GM10248 (cell line): ENCODE data around the gene SLIT1.

Experiments used
- CTCF ChIA-PET: fragments of 300-600 bp; sonication (Branson Sonifier 250); formaldehyde crosslinking; extraction: SDS; loops from one replicate; lab custom pipeline; 2021; ENCODE audit warnings: antibody characterized with exemption; lab: Yijun Ruan, JAX
- POLR2A ChIA-PET: fragments of 350-650 bp; sonication (Branson Sonifier 250); formaldehyde crosslinking; extraction: SDS; loops from one replicate; lab custom pipeline; 2020; ENCODE audit warnings: antibody characterized with exemption; lab: Yijun Ruan, JAX
- DNase-seq: peaks from one replicate; pipeline ENCODE4 v3.0.0; 2012; ENCODE audit errors: extremely low spot score
- CTCF ChIP-seq: IDR thresholded peaks from 2 replicates; pipeline ENCODE4 v1.5.1; 2012; ENCODE audit warnings: mild to moderate bottlenecking, low read depth; ENCODE audit errors: extremely low read depth, missing control alignments, control extremely low read depth

The SLIT1 gene

GRCh38 chr10:97121041-97121440, 64.7 kb downstream of the SLIT1 start:
- ChIA-PET POLR2A (no interaction called here), CTCF (interaction anchor here (1.4 kb wide), 1 partner anchor 88 kb away, joined by 3 read pairs; no protein-coding TSS in a partner anchor)
- DNase-seq: no peak
- no peak for TF ChIP-seq CTCF

GRCh38 chr10:97120370-97120769, 65.4 kb downstream of the SLIT1 start:
- CTCF ChIA-PET: interaction anchor here (1.0 to 6.2 kb wide), 5 partner anchors 45 to 90 kb away, joined by 3 to 33 read pairs (median 4); no protein-coding TSS in a partner anchor
- no peak for TF ChIP-seq CTCF
- DNase-seq: no peak
- POLR2A ChIA-PET: no interaction called here

- CTCF ChIA-PET: interaction anchor here (1.0 to 6.2 kb wide), 5 partner anchors 18 to 91 kb away, joined by 3 to 33 read pairs (median 4); no protein-coding TSS in a partner anchor
- no peak for DNase-seq
- no peak for TF ChIP-seq CTCF
- POLR2A ChIA-PET: no interaction called here
Measured at GRCh38 chr10:97119058-97119745, 66.6 kb downstream of the SLIT1 start.

GRCh38 chr10:97117372-97117771, 68.4 kb downstream of the SLIT1 start:
- no peak for TF ChIP-seq CTCF
- DNase-seq: no peak
- ChIA-PET CTCF (interaction anchor here (0.9 to 6.2 kb wide), 7 partner anchors 9 to 80 kb away, joined by 3 to 33 read pairs (median 3); no protein-coding TSS in a partner anchor), POLR2A (no interaction called here)

GRCh38 chr10:97116462-97117162, 69.1 kb downstream of the SLIT1 start:
- POLR2A ChIA-PET: no interaction called here
- TF ChIP-seq CTCF: no peak
- no peak for DNase-seq
- CTCF ChIA-PET: interaction anchor here (0.8 to 6.2 kb wide), 7 partner anchors 9 to 94 kb away, joined by 3 to 33 read pairs (median 3); no protein-coding TSS in a partner anchor

- CTCF ChIA-PET: interaction anchor here (0.8 to 6.2 kb wide), 5 partner anchors 9 to 94 kb away, joined by 3 to 33 read pairs (median 3); no protein-coding TSS in a partner anchor
- POLR2A ChIA-PET: no interaction called here
- no peak for DNase-seq
- no peak for TF ChIP-seq CTCF
Measured at GRCh38 chr10:97115846-97116245, 69.9 kb downstream of the SLIT1 start.
